Astrocyte (in vitro differentiated cells and primary cell): Measurements from ENCODE around the gene SMCO2.

Source experiments
- EZH2 ChIP-seq: IDR thresholded peaks from 2 replicates; pipeline ENCODE4 v1.6.1; 2012; ENCODE audit warnings: mild to moderate bottlenecking, low read length, inconsistent platforms; ENCODE audit not compliant: insufficient read depth
- TF ChIP-seq, protein P1 (sequence below): IDR thresholded peaks from 2 replicates; pipeline ENCODE4 v1.5.1; 2011; ENCODE audit warnings: low read depth, mild to moderate bottlenecking, inconsistent platforms, low read length, moderate library complexity; ENCODE audit not compliant: insufficient read depth

DNA sequence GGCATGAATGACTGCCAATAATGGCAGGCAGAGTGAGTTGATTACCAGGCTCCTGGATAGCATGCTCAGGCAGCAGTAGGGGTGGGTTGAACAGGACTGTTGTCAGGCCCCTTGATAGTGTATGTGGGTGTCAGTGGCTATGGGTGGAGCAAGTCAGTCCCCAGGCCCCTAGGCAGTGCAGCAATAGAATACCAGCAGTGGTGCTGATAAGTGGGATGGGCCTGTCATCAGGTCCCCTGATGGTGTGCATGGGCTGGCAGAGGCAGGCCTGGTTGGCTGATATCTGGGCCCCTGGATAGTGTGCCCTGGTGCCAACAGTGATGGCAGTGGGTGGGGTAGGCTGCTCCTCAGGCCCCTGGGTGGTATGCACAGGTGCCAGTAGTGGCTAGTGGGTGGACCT lies 32.4 kb downstream of the SMCO2 start:
- TF ChIP-seq, protein P1, sequence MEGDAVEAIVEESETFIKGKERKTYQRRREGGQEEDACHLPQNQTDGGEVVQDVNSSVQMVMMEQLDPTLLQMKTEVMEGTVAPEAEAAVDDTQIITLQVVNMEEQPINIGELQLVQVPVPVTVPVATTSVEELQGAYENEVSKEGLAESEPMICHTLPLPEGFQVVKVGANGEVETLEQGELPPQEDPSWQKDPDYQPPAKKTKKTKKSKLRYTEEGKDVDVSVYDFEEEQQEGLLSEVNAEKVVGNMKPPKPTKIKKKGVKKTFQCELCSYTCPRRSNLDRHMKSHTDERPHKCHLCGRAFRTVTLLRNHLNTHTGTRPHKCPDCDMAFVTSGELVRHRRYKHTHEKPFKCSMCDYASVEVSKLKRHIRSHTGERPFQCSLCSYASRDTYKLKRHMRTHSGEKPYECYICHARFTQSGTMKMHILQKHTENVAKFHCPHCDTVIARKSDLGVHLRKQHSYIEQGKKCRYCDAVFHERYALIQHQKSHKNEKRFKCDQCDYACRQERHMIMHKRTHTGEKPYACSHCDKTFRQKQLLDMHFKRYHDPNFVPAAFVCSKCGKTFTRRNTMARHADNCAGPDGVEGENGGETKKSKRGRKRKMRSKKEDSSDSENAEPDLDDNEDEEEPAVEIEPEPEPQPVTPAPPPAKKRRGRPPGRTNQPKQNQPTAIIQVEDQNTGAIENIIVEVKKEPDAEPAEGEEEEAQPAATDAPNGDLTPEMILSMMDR = no peak
- no peak for TF ChIP-seq EZH2
